Skeletal muscle satellite cell (primary cell): ENCODE data around the gene TIMM17A.

ENCODE experiments used
- H3K27me3 ChIP-seq: 2 replicates; pipeline ENCODE4 v1.7.0; 2013; ENCODE audit warnings: low read length; ENCODE audit not compliant: control insufficient read depth, insufficient read depth
- H3K36me3 ChIP-seq: 2 replicates; pipeline ENCODE4 v1.7.0; 2013; ENCODE audit warnings: mild to moderate bottlenecking, control low read depth, low read length; ENCODE audit not compliant: insufficient read depth
- H3K4me1 ChIP-seq: 2 replicates; pipeline ENCODE4 v1.7.0; 2013; ENCODE audit warnings: low read length; ENCODE audit not compliant: control insufficient read depth, insufficient read depth
- H3K4me2 ChIP-seq: 2 replicates; pipeline ENCODE4 v1.7.0; 2013; ENCODE audit warnings: mild to moderate bottlenecking, low read length
- H3K4me3 ChIP-seq: 2 replicates; pipeline ENCODE4 v1.7.0; 2013; ENCODE audit warnings: low read length
- H3K9ac ChIP-seq: 2 replicates; pipeline ENCODE4 v1.7.0; 2013; ENCODE audit warnings: mild to moderate bottlenecking, low read depth, low read length, moderate library complexity
- H3K9me3 ChIP-seq: replicated peaks from 2 replicates; pipeline ENCODE4 v1.7.0; 2013; ENCODE audit warnings: mild to moderate bottlenecking, control low read depth, low read length

The TIMM17A gene

GRCh38 chr1:202010180-202011015 is 55.1 kb downstream of the TIMM17A start, which contains the start of gene ELF3:
Gene ELF3 (plus strand): TSS chr1:202010587. CDS start chr1:202011137, 550 bp downstream.
- H3K4me1 ChIP-seq = no peaks in the 10 kb centered on the region

GRCh38 chr1:202011994-202012393 is 56.7 kb downstream of the TIMM17A start:
- Histone ChIP-seq H3K9ac (no peak overlapping the region), H3K4me3 (no peak overlapping the region), H3K9me3 (no peaks in the 10 kb centered on the region), H3K36me3 (no peaks in the 10 kb centered on the region), H3K4me2 (no peak overlapping the region), H3K4me1 (no peaks in the 10 kb centered on the region), H3K27me3 (peaks cover 28% of the 10 kb centered on the region)

More at GRCh38 chr1:202010180-202011015, 55.1 kb downstream of the TIMM17A start, which contains the start of gene ELF3:
- no peak within 1 kb of the TSS for H3K4me2 ChIP-seq
- no peak within 1 kb of the TSS for H3K9ac ChIP-seq
- peaks cover 8% of the 10 kb centered on the region for H3K36me3 ChIP-seq
- no peak within 1 kb of the TSS for H3K4me3 ChIP-seq
- H3K9me3 ChIP-seq = no peaks in the 10 kb centered on the region
- H3K27me3 ChIP-seq = peaks cover 23% of the 10 kb centered on the region

- no peaks in the 10 kb centered on the region for H3K4me1 ChIP-seq
Observed at GRCh38 chr1:202012544-202013478, 57.5 kb downstream of the TIMM17A start.

GRCh38 chr1:202013603-202014002 is 58.3 kb downstream of the TIMM17A start:
- H3K4me2 ChIP-seq = no peak overlapping the region
- no peak overlapping the region for H3K9ac ChIP-seq
- H3K4me3 ChIP-seq = no peak overlapping the region
- H3K9me3 ChIP-seq = no peaks in the 10 kb centered on the region
- H3K27me3 ChIP-seq = peaks cover 42% of the 10 kb centered on the region
- H3K36me3 ChIP-seq = no peaks in the 10 kb centered on the region
- no peaks in the 10 kb centered on the region for H3K4me1 ChIP-seq

More at GRCh38 chr1:202012544-202013478, 57.5 kb downstream of the TIMM17A start:
- Histone ChIP-seq H3K9ac (no peak overlapping the region), H3K9me3 (no peaks in the 10 kb centered on the region), H3K36me3 (no peaks in the 10 kb centered on the region), H3K4me2 (no peak overlapping the region), H3K27me3 (peaks cover 35% of the 10 kb centered on the region), H3K4me3 (no peak overlapping the region)

- H3K4me3 ChIP-seq = no peak overlapping the region
- no peak overlapping the region for H3K9ac ChIP-seq
- no peaks in the 10 kb centered on the region for H3K4me1 ChIP-seq
- peaks cover 47% of the 10 kb centered on the region for H3K27me3 ChIP-seq
- no peaks in the 10 kb centered on the region for H3K36me3 ChIP-seq
- no peak overlapping the region for H3K4me2 ChIP-seq
- no peaks in the 10 kb centered on the region for H3K9me3 ChIP-seq
Observed at GRCh38 chr1:202014060-202014459, 58.8 kb downstream of the TIMM17A start.

- peaks cover 47% of the 10 kb centered on the region for H3K27me3 ChIP-seq
- H3K4me2 ChIP-seq = no peak overlapping the region
- no peak overlapping the region for H3K9ac ChIP-seq
- no peaks in the 10 kb centered on the region for H3K36me3 ChIP-seq
- H3K9me3 ChIP-seq = no peaks in the 10 kb centered on the region
- no peak overlapping the region for H3K4me3 ChIP-seq
- no peaks in the 10 kb centered on the region for H3K4me1 ChIP-seq
Observed at GRCh38 chr1:202014915-202015661, 59.8 kb downstream of the TIMM17A start.

- Histone ChIP-seq H3K4me1 (no peaks in the 10 kb centered on the region), H3K4me2 (no peak overlapping the region), H3K9me3 (no peaks in the 10 kb centered on the region), H3K9ac (no peak overlapping the region), H3K27me3 (peaks cover 46% of the 10 kb centered on the region), H3K4me3 (no peak overlapping the region), H3K36me3 (no peaks in the 10 kb centered on the region)
Observed at GRCh38 chr1:202015662-202015937, 60.3 kb downstream of the TIMM17A start.

GRCh38 chr1:202016022-202016810 is 60.9 kb downstream of the TIMM17A start:
- H3K9ac ChIP-seq = no peak overlapping the region
- no peaks in the 10 kb centered on the region for H3K36me3 ChIP-seq
- H3K4me3 ChIP-seq = no peak overlapping the region
- H3K4me2 ChIP-seq = no peak overlapping the region
- peaks cover 47% of the 10 kb centered on the region for H3K27me3 ChIP-seq
- no peaks in the 10 kb centered on the region for H3K9me3 ChIP-seq
- H3K4me1 ChIP-seq = no peaks in the 10 kb centered on the region

- Histone ChIP-seq H3K9ac (no peak overlapping the region), H3K4me3 (no peak overlapping the region), H3K27me3 (peaks cover 48% of the 10 kb centered on the region), H3K4me1 (no peaks in the 10 kb centered on the region), H3K4me2 (no peak overlapping the region), H3K9me3 (no peaks in the 10 kb centered on the region), H3K36me3 (no peaks in the 10 kb centered on the region)
Observed at GRCh38 chr1:202016811-202017748, 61.8 kb downstream of the TIMM17A start.
